A549 (cell line): Measurements from ENCODE around the gene SERPINA4. TPM values are rescaled to one million over a fixed set of nuclear protein-coding genes. Genes with fewer than 3 reads are reported as not detected.

Source experiments
- ATAC-seq, 2 experiments: fragments of 200-7000 bp in 1 of 2; fragments of >200 bp in 1 of 2; cut with Nextera tagmentation in 1 of 2; cut with Tn5 transposase in 1 of 2; 3 replicates each; pipeline versions ENCODE4 v1.8.0 to v1.9.1; 2018 to 2020; ENCODE audit warnings: mild to moderate bottlenecking in 1 of 2, moderate library complexity in 1 of 2
- CTCF ChIA-PET: fragments of 300-600 bp; sonication (Branson Sonifier 250); formaldehyde crosslinking; extraction: SDS; loops from one replicate; lab custom pipeline; 2021; ENCODE audit warnings: antibody characterized with exemption, inconsistent platforms; lab: Yijun Ruan, JAX
- POLR2A ChIA-PET: fragments of 350-600 bp; formaldehyde crosslinking; extraction: SDS; loops from one replicate; lab custom pipeline; 2021; ENCODE audit warnings: antibody characterized with exemption, inconsistent platforms; lab: Yijun Ruan, JAX
- DNase-seq, 2 experiments: peaks; one replicate each; pipeline versions ENCODE4 v3.0.0 to v3.0.0-alpha.2; 2011 to 2016; ENCODE audit warnings: low read depth in 1 of 2, low spot score in 1 of 2
- FAIRE-seq: peaks from 2 replicates; lab custom pipeline; 2011; peaks lifted over from hg19 to GRCh38; lab: Jason Lieb, UNC
- H3K27ac ChIP-seq, 2 experiments: fragments of >200 bp; sonication (Bioruptor Twin); formaldehyde crosslinking; 3 replicates each; pipeline ENCODE4 v1.5.1; 2016 to 2017
- H3K4me1 ChIP-seq: fragments of >200 bp; sonication (Bioruptor Twin); formaldehyde crosslinking; 3 replicates; pipeline ENCODE4 v1.6.1; 2016
- H3K4me2 ChIP-seq: fragments of >200 bp; sonication (Bioruptor Twin); formaldehyde crosslinking; 3 replicates; pipeline ENCODE4 v1.6.1; 2016
- H3K4me3 ChIP-seq: fragments of >200 bp; sonication (Bioruptor Twin); formaldehyde crosslinking; 3 replicates; pipeline ENCODE4 v1.5.1; 2016
- H3K9me3 ChIP-seq: fragments of >200 bp; sonication (Bioruptor Twin); formaldehyde crosslinking; 3 replicates; pipeline ENCODE4 v1.6.1; 2016
- BHLHE40 ChIP-seq: IDR thresholded peaks from 2 replicates; pipeline ENCODE4 v1.6.1; 2012; ENCODE audit warnings: low read depth, low read length, inconsistent platforms
- CBX8 ChIP-seq: fragments of 200-600 bp; sonication (generic); IDR thresholded peaks from 2 replicates; pipeline ENCODE4 v1.6.1; 2016
- CHD4 ChIP-seq: fragments of 200-600 bp; sonication (generic); IDR thresholded peaks from 2 replicates; pipeline ENCODE4 v1.6.1; 2016; ENCODE audit warnings: antibody characterized with exemption, mild to moderate bottlenecking, borderline replicate concordance
- EP300 ChIP-seq, 2 experiments: fragments of >200 bp; sonication (Bioruptor Twin); formaldehyde crosslinking; IDR thresholded peaks; 2 replicates in 1 of 2; 3 replicates in 1 of 2; pipeline ENCODE4 v1.6.1; 2016 to 2017
- ESRRA ChIP-seq: fragments of 150-350 bp; IDR thresholded peaks from 2 replicates; pipeline ENCODE4 v1.6.1; 2014; ENCODE audit warnings: mild to moderate bottlenecking, low read length, borderline replicate concordance
- FOSL2 ChIP-seq, 2 experiments: fragments of 450-650 bp in 1 of 2; fragments of >200 bp in 1 of 2; sonication (Bioruptor Twin) in 1 of 2; formaldehyde crosslinking; IDR thresholded peaks; 2 replicates each; pipeline versions ENCODE4 v1.5.0 to v1.6.1; 2016 to 2020; ENCODE audit warnings: mild to moderate bottlenecking in 1 of 2, moderate library complexity in 1 of 2
- HEYL ChIP-seq: fragments of 250-450 bp; sonication (Bioruptor Pico); IDR thresholded peaks from 2 replicates; pipeline ENCODE4 v1.8.0; 2021; ENCODE audit warnings: mild to moderate bottlenecking, moderate library complexity
- HOXA7 ChIP-seq: fragments of 250-450 bp; sonication (Bioruptor Pico); IDR thresholded peaks from 2 replicates; pipeline ENCODE4 v1.5.0; 2020; ENCODE audit warnings: mild to moderate bottlenecking, moderate library complexity
- JUN ChIP-seq, 2 experiments: fragments of >200 bp; sonication (Bioruptor Twin); formaldehyde crosslinking; IDR thresholded peaks; 2 replicates in 1 of 2; 3 replicates in 1 of 2; pipeline ENCODE4 v1.6.1; 2016 to 2017
- JUNB ChIP-seq: fragments of >200 bp; sonication (Bioruptor Twin); formaldehyde crosslinking; IDR thresholded peaks from 2 replicates; pipeline ENCODE4 v1.6.1; 2016
- KDM1A ChIP-seq: fragments of 200-600 bp; sonication (generic); IDR thresholded peaks from 2 replicates; pipeline ENCODE4 v1.6.1; 2016; ENCODE audit warnings: low read depth, mild to moderate bottlenecking
- MYC ChIP-seq: IDR thresholded peaks from 2 replicates; pipeline ENCODE4 v1.6.1; 2012; ENCODE audit warnings: mild to moderate bottlenecking, inconsistent platforms, low read length, improper control_type of control experiment, borderline replicate concordance
- PHF8 ChIP-seq: fragments of 200-600 bp; sonication (generic); IDR thresholded peaks from 2 replicates; pipeline ENCODE4 v1.6.1; 2016; ENCODE audit warnings: low read depth, mild to moderate bottlenecking, antibody characterized with exemption, moderate library complexity, borderline replicate concordance
- SREBF2 ChIP-seq: fragments of 450-650 bp; IDR thresholded peaks from 2 replicates; pipeline ENCODE4 v1.6.1; 2014; ENCODE audit warnings: mild to moderate bottlenecking, moderate library complexity
- TFCP2L1 ChIP-seq: fragments of 250-450 bp; sonication (Bioruptor Pico); IDR thresholded peaks from 2 replicates; pipeline ENCODE4 v1.5.0; 2021; ENCODE audit warnings: mild to moderate bottlenecking
- TP53 ChIP-seq: fragments of 250-450 bp; sonication (Bioruptor Pico); IDR thresholded peaks from 2 replicates; pipeline ENCODE4 v1.5.0; 2021; ENCODE audit warnings: mild to moderate bottlenecking, moderate library complexity
- ZFP36 ChIP-seq: fragments of 450-650 bp; IDR thresholded peaks from 2 replicates; pipeline ENCODE4 v1.6.1; 2014; ENCODE audit warnings: borderline replicate concordance; ENCODE audit not compliant: partially characterized antibody
- WGBS: methylation state at CpG from one replicate; pipeline ENCODE4 v1.1.6; 2017; ENCODE audit errors: missing lambda C conversion rate; 5-methylcytosine and 5-hydroxymethylcytosine counted together
- polyA plus RNA-seq, 4 experiments: library from polyadenylated mRNA; depleted of rRNA in 3 of 4; stranded (reverse); fragments of >200 nt; fragmentation: RNase III in 1 of 4; extraction: RNeasy Plus Mini Kit Qiagen cat#74134 plus additional on column Dnase treatment in 1 of 4; gene quantifications; 2 replicates in 3 of 4; 3 replicates in 1 of 4; pipeline ENCODE4 v1.2.3, GENCODE V29; 2011 to 2017
- TF ChIP-seq, protein P1 (sequence below): IDR thresholded peaks from 2 replicates; pipeline ENCODE4 v1.6.1; 2012
- TF ChIP-seq, protein P2 (sequence below): fragments of >200 bp; sonication (Bioruptor Twin); formaldehyde crosslinking; IDR thresholded peaks from 3 replicates; pipeline ENCODE4 v1.5.1; 2016

Gene SERPINA4
- polyA plus RNA-seq, 2 of the 4 experiments (the other 2 are of a cell fraction), result 0.08 TPM; not detected in 1

DNA sequence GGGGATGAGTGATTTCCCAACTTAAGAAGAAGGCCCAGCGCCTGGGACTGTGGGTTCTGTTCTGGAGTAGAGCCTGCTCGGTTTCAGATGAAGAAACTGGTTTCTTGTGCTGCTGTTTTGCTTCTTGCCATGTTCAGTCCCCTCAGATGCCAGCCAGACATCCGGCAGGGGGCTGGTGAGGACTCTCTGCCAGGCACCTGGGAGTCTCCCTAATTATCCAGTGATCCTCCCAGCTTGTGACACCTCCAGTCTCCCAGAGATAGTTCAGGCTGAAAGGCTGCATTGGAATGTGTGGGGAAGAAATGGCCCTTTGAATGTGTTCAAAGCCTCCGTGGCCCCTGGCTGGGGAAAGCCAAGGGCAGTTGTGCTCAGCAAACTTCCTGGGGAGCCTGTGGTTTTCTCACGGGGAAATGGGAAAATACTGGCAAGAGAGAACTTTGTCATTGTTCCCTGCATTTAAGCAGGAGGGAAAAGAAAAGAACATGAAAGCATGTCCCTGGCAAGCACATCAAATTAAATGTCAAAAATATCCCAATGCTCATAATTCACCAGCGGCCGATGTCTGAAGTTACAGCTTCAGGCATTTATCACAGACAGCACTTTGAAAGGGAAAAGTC is 43.5 kb upstream of the SERPINA4 start:
- ChIA-PET POLR2A (no interaction called here), CTCF (no interaction called here)
- H3K27ac ChIP-seq, result no peak overlapping the region
- 45% methylated on average over 7 of the region's 7 CpGs for WGBS
- H3K4me3 ChIP-seq, result no peak overlapping the region
- H3K4me1 ChIP-seq, result no peaks in the 10 kb centered on the region
- TF ChIP-seq SREBF2 (no peak), JUN (IDR thresholded peaks at IDR 0.05) (no peak), HOXA7 (CRISPR knock-in tag) (no peak), MYC (no peak), FOSL2 (IDR thresholded peaks at IDR 0.05) (no peak), FOSL2 (CRISPR knock-in tag; IDR thresholded peaks at IDR 0.05) (no peak), PHF8 (no peak), JUNB (no peak), BHLHE40 (no peak), ESRRA (no peak), ZFP36 (no peak), EP300 (IDR thresholded peaks at IDR 0.05) (no peak), CHD4 (no peak)
- TF ChIP-seq, protein P1, sequence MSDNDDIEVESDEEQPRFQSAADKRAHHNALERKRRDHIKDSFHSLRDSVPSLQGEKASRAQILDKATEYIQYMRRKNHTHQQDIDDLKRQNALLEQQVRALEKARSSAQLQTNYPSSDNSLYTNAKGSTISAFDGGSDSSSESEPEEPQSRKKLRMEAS, result no peak
- TF ChIP-seq, protein P2, sequence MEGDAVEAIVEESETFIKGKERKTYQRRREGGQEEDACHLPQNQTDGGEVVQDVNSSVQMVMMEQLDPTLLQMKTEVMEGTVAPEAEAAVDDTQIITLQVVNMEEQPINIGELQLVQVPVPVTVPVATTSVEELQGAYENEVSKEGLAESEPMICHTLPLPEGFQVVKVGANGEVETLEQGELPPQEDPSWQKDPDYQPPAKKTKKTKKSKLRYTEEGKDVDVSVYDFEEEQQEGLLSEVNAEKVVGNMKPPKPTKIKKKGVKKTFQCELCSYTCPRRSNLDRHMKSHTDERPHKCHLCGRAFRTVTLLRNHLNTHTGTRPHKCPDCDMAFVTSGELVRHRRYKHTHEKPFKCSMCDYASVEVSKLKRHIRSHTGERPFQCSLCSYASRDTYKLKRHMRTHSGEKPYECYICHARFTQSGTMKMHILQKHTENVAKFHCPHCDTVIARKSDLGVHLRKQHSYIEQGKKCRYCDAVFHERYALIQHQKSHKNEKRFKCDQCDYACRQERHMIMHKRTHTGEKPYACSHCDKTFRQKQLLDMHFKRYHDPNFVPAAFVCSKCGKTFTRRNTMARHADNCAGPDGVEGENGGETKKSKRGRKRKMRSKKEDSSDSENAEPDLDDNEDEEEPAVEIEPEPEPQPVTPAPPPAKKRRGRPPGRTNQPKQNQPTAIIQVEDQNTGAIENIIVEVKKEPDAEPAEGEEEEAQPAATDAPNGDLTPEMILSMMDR, result no peak
- ATAC-seq (no peak), DNase-seq (no peak), FAIRE-seq (no peak)
- no peak overlapping the region for H3K4me2 ChIP-seq
- no peaks in the 10 kb centered on the region for H3K9me3 ChIP-seq

DNA sequence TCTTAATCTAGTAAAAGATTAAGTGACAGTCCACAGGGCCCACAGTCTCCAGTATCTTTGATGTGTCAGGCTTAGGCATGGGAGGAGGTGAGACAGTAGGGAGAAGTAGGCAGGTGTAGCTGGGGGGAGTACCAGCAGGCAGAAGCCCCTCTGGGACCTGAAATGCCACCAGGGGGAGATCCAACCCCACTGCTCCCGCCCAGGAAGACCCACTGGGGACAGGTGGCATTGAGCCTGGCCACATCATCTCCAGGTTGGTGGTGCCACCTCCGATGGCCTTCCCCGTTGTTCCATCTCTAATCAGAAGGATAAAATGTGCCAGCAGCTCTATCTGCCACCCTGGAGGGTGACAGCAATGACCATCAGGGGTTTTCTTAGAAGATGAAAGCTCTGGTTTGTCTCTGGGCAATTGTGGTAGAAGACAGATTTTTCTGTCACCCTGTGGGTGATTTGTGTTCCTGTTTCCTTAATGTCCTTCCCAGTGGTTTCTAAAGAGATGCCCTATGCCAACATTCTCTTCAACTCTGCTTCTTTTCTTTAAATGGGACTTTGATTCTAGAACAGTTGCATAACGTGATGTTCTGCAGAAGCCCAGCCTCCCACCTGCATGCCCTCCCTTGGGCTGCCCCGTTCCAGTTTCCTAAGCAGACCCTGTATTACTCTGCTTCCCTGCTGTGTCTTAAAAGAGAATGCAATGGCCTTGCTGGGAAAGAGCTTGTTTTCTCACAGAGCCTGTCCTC is 39.7 kb upstream of the SERPINA4 start:
- FAIRE-seq (no peak), ATAC-seq (no peak)
- 16% methylated on average over 5 of the region's 5 CpGs for WGBS
- Histone ChIP-seq H3K4me3 (no peak overlapping the region), H3K27ac (no peak overlapping the region), H3K9me3 (0 out of 3 replicates have a peak, but pooled peaks cover under 1% of the 10 kb centered on the region)
- POLR2A ChIA-PET, result no interaction called here
- TF ChIP-seq ESRRA, result no peak
- TF ChIP-seq HOXA7 (CRISPR knock-in tag), result no peak
- TF ChIP-seq, protein P2, result no peak
- TF ChIP-seq HEYL (CRISPR knock-in tag), result no peak
- TF ChIP-seq, protein P1, result no peak
- TF ChIP-seq TP53 (CRISPR knock-in tag), result no peak
- TF ChIP-seq KDM1A, result no peak
- TF ChIP-seq CBX8, result no peak
- no peak for TF ChIP-seq TFCP2L1
- TF ChIP-seq ZFP36, result no peak
- TF ChIP-seq, all 56 proteins: peak for 0
- CTCF ChIA-PET, result interaction anchor here (0.8 to 1.6 kb wide), 4 partner anchors 20 to 168 kb away, joined by 3 to 5 read pairs (median 3); no protein-coding TSS in a partner anchor
- DNase-seq, result no peak
- no peak overlapping the region for H3K4me2 ChIP-seq
- H3K4me1 ChIP-seq, result no peaks in the 10 kb centered on the region
